A549 (cell line): ENCODE measurements around the gene ADGRL3.

ENCODE experiments used
- EP300 ChIP-seq, 2 experiments: fragments of >200 bp; sonication (Bioruptor Twin); formaldehyde crosslinking; IDR thresholded peaks; 2 replicates in 1 of 2; 3 replicates in 1 of 2; pipeline ENCODE4 v1.6.1; 2016 to 2017
- JUN ChIP-seq, 2 experiments: fragments of >200 bp; sonication (Bioruptor Twin); formaldehyde crosslinking; IDR thresholded peaks; 2 replicates in 1 of 2; 3 replicates in 1 of 2; pipeline ENCODE4 v1.6.1; 2016 to 2017
- NPAS2 ChIP-seq: fragments of 250-450 bp; sonication (Bioruptor Pico); IDR thresholded peaks from 2 replicates; pipeline ENCODE4 v1.8.0; 2022; ENCODE audit warnings: mild to moderate bottlenecking, moderate library complexity, borderline replicate concordance
- TF ChIP-seq, protein P1 (sequence below): fragments of >200 bp; sonication (Bioruptor Twin); formaldehyde crosslinking; IDR thresholded peaks from 3 replicates; pipeline ENCODE4 v1.5.1; 2016

DNA sequence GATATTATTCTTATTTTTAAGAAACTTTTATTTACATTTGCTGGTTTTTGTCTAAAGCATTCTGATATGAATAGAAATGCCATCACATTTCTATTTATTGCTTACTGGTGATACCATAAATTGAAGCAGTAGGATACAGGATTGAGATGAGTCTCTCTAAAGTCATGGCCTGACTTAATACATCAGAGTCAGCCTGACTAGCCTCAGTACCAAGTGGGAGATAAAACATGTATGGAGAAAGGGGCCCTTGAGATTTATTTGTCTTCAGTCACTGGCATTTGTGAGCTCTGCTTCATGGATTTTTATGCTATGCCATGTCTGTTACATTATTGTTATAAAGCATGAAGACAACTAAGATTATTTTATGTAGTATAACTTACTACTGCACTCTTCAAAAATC is 465.5 kb downstream of the ADGRL3 start:
- TF ChIP-seq JUN (IDR thresholded peaks at IDR 0.05), result no peak
- TF ChIP-seq, protein P1, sequence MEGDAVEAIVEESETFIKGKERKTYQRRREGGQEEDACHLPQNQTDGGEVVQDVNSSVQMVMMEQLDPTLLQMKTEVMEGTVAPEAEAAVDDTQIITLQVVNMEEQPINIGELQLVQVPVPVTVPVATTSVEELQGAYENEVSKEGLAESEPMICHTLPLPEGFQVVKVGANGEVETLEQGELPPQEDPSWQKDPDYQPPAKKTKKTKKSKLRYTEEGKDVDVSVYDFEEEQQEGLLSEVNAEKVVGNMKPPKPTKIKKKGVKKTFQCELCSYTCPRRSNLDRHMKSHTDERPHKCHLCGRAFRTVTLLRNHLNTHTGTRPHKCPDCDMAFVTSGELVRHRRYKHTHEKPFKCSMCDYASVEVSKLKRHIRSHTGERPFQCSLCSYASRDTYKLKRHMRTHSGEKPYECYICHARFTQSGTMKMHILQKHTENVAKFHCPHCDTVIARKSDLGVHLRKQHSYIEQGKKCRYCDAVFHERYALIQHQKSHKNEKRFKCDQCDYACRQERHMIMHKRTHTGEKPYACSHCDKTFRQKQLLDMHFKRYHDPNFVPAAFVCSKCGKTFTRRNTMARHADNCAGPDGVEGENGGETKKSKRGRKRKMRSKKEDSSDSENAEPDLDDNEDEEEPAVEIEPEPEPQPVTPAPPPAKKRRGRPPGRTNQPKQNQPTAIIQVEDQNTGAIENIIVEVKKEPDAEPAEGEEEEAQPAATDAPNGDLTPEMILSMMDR, result no peak
- no peak for TF ChIP-seq EP300 (IDR thresholded peaks at IDR 0.05)
- no peak for TF ChIP-seq NPAS2 (CRISPR knock-in tag)
